OCI-LY3 (cell line): ENCODE data around the gene SPAG9.

Experiments used
- H2AFZ ChIP-seq: fragments of 200-600, 300-600 bp; shearing (Covaris generic); 2 replicates; pipeline ENCODE4 v1.6.0; 2014; ENCODE audit warnings: antibody characterized with exemption, low read depth, low read length
- H3K27ac ChIP-seq: fragments of 200-600, 300-600 bp; sonication (generic); 2 replicates; pipeline ENCODE4 v1.5.1; 2014; ENCODE audit warnings: mild to moderate bottlenecking, low read length, moderate library complexity, mixed read lengths
- H3K27me3 ChIP-seq: fragments of 200-600, 300-600 bp; sonication (generic); 2 replicates; pipeline ENCODE4 v1.6.1; 2014; ENCODE audit warnings: low read depth, low read length, mixed read lengths
- H3K36me3 ChIP-seq: fragments of 200-600, 300-600 bp; sonication (generic); replicated peaks from 2 replicates; pipeline ENCODE3; 2014; ENCODE audit warnings: low read depth, low read length, mixed read lengths
- H3K4me1 ChIP-seq: fragments of 300-600, 200-600 bp; sonication (generic); 2 replicates; pipeline ENCODE4 v1.6.1; 2014; ENCODE audit warnings: low read length, mixed read lengths
- H3K4me2 ChIP-seq: fragments of 200-600, 300-600 bp; sonication (generic); 2 replicates; pipeline ENCODE4 v1.6.1; 2014; ENCODE audit warnings: low read length, mixed read lengths
- H3K4me3 ChIP-seq: fragments of 300-600, 200-600 bp; sonication (generic); 2 replicates; pipeline ENCODE4 v1.5.1; 2014; ENCODE audit warnings: antibody characterized with exemption, mild to moderate bottlenecking, low read length, moderate library complexity
- H3K79me2 ChIP-seq: fragments of 300-600, 200-600 bp; shearing (Covaris generic); 2 replicates; pipeline ENCODE4 v1.6.1; 2014; ENCODE audit warnings: mild to moderate bottlenecking, low read length, mixed read lengths
- H3K9ac ChIP-seq: fragments of 300-600, 200-600 bp; shearing (Covaris generic); 2 replicates; pipeline ENCODE4 v1.6.0; 2014; ENCODE audit warnings: mild to moderate bottlenecking, low read length, moderate library complexity
- H3K9me3 ChIP-seq: fragments of 200-600, 300-600 bp; shearing (Covaris generic); 2 replicates; pipeline ENCODE4 v1.6.1; 2014; ENCODE audit warnings: low read length, mixed read lengths; ENCODE audit not compliant: insufficient read depth
- H4K20me1 ChIP-seq: fragments of 200-600, 300-600 bp; sonication (generic); 2 replicates; pipeline ENCODE4 v1.6.1; 2016; ENCODE audit warnings: low read length, mixed read lengths; ENCODE audit not compliant: insufficient read depth
- EZH2phosphoT487 ChIP-seq: fragments of 200-600 bp; shearing (Covaris generic); IDR thresholded peaks from 2 replicates; pipeline ENCODE4 v1.6.1; 2018; ENCODE audit warnings: antibody characterized with exemption, mixed run types, low read depth
- TF ChIP-seq, protein P1 (sequence below): fragments of 200-600, 300-600 bp; sonication (generic); IDR thresholded peaks from 2 replicates; pipeline ENCODE4 v1.5.1; 2014; ENCODE audit warnings: antibody characterized with exemption, low read length, low read depth

SPAG9 gene

DNA sequence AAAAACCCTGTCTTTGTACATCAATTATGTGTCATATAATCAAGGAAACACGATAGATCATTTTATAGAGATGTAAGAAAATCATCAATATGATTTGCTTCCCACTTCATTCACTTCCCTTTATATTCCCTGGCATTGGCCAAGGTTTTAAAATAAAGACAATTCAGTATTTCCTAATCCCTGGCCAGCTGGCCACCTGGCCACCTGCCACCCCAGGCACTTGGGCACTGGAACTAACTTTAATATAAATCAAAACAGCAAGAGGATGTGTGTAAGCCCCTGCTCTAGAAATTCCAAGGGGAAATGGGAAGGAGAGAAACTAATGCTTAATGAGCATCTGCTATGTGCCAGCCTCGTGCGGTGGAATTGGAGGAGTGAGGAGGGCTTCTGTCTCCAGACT, 195.9 kb downstream of the SPAG9 start:
- Histone ChIP-seq H3K4me3 (no peak overlapping the region), H3K36me3 (no peaks in the 10 kb centered on the region), H3K4me2 (no peak overlapping the region), H3K27me3 (no peaks in the 10 kb centered on the region), H3K79me2 (no peaks in the 10 kb centered on the region), H3K9ac (no peak overlapping the region), H2AFZ (no peak overlapping the region), H3K9me3 (no peaks in the 10 kb centered on the region), H3K27ac (no peak overlapping the region), H4K20me1 (no peaks in the 10 kb centered on the region), H3K4me1 (peaks cover 3% of the 10 kb centered on the region)
- TF ChIP-seq, protein P1, sequence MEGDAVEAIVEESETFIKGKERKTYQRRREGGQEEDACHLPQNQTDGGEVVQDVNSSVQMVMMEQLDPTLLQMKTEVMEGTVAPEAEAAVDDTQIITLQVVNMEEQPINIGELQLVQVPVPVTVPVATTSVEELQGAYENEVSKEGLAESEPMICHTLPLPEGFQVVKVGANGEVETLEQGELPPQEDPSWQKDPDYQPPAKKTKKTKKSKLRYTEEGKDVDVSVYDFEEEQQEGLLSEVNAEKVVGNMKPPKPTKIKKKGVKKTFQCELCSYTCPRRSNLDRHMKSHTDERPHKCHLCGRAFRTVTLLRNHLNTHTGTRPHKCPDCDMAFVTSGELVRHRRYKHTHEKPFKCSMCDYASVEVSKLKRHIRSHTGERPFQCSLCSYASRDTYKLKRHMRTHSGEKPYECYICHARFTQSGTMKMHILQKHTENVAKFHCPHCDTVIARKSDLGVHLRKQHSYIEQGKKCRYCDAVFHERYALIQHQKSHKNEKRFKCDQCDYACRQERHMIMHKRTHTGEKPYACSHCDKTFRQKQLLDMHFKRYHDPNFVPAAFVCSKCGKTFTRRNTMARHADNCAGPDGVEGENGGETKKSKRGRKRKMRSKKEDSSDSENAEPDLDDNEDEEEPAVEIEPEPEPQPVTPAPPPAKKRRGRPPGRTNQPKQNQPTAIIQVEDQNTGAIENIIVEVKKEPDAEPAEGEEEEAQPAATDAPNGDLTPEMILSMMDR, result no peak
- no peak for TF ChIP-seq EZH2phosphoT487

DNA sequence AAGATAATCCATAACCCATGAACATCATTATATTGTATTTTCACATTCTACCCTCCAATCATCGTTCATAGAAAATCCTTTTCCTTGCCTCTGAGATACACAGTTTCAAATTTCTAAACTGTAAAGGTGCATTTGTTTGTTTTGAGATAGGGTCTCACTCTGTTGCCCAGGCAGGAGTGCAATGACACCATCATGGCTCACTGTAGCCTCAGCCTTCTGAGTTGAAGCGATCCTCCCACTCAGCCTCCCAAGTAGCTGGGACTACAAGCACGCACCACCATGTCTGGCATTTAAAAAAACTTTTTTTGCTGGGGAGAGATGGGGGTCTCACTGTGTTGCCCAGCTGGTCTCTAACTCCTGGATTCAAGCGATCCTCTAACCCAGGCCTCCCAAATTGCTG, 196.4 kb downstream of the SPAG9 start:
- Histone ChIP-seq H3K27me3 (no peaks in the 10 kb centered on the region), H3K4me2 (no peak overlapping the region), H3K9me3 (no peaks in the 10 kb centered on the region), H3K27ac (no peak overlapping the region), H4K20me1 (no peaks in the 10 kb centered on the region), H3K36me3 (no peaks in the 10 kb centered on the region), H3K79me2 (no peaks in the 10 kb centered on the region), H3K9ac (no peak overlapping the region), H3K4me1 (peaks cover 8% of the 10 kb centered on the region), H3K4me3 (no peak overlapping the region), H2AFZ (no peak overlapping the region)
- TF ChIP-seq, protein P1, result no peak
- TF ChIP-seq EZH2phosphoT487, result no peak

DNA sequence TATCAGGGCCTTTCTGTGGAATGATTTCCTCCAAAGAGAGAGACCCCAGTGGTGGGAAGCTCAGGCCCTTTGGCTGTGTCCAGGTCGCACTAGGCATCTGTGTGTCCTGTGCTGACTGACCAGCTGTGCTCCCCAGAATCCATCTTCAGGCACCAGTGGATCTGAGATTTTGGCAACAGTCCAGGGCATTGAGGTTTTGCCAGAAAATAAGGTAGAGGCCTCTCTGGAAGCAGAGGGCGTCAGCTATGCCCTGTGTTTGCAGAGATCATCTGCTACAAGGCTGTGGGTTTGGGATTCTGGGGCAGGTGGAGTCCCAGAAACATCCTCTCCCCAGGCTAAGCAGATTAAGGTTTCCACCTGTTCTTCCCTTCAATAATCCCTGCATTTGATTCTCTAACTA, 197.1 kb downstream of the SPAG9 start:
- Histone ChIP-seq H3K4me2 (no peak overlapping the region), H3K27ac (no peak overlapping the region), H3K9me3 (no peaks in the 10 kb centered on the region), H3K4me1 (peaks cover 15% of the 10 kb centered on the region), H4K20me1 (no peaks in the 10 kb centered on the region), H3K36me3 (no peaks in the 10 kb centered on the region), H3K4me3 (no peak overlapping the region), H3K27me3 (no peaks in the 10 kb centered on the region), H2AFZ (no peak overlapping the region), H3K79me2 (no peaks in the 10 kb centered on the region), H3K9ac (no peak overlapping the region)
- TF ChIP-seq, protein P1, result no peak
- no peak for TF ChIP-seq EZH2phosphoT487

DNA sequence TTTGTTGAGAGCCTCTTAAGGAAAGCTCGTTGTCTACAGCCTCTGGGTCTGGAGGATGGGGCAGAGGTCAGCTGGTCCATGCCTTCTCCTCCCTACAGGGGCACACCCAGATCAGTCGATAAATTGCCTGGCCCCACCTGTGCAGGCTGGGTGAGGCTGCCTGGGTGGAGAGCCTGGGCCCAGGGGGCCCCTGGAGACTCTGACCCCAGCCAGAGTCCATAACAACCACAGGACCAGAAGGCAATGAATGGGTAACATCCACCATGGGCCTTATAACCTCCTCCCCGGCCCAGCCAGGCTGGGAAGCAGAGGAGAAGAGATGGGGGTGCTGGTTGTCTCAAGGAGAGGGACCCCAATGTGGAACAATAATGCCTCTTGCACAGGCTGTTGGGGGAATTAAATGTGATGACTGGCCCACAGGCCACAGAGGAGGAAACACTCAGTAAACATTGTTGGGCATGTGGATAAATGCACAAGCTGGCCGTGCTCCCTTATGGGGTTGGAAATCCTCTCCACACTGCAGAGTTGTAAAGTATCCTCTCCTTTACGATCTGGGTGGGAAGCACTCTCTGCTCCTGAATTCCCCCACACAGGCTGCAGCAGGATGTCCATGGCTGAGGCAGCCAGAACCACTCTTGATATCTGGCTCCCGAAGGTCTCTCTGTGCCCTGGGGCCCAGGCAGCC, 197.8 kb downstream of the SPAG9 start:
- H3K9me3 ChIP-seq, result no peaks in the 10 kb centered on the region
- no peak overlapping the region for H3K27ac ChIP-seq
- no peak overlapping the region for H3K4me3 ChIP-seq
- H3K27me3 ChIP-seq, result no peaks in the 10 kb centered on the region
- no peak overlapping the region for H3K9ac ChIP-seq
- H3K4me1 ChIP-seq, result peaks cover 22% of the 10 kb centered on the region
- H3K36me3 ChIP-seq, result no peaks in the 10 kb centered on the region
- no peak overlapping the region for H3K4me2 ChIP-seq
- H3K79me2 ChIP-seq, result 0 out of 2 replicates have a peak, but pooled peaks cover 2% of the 10 kb centered on the region
- no peak overlapping the region for H2AFZ ChIP-seq
- TF ChIP-seq, protein P1, result no peak
- no peak for TF ChIP-seq EZH2phosphoT487
- no peaks in the 10 kb centered on the region for H4K20me1 ChIP-seq
